Astrocyte (in vitro differentiated cells and primary cell): ENCODE data around the gene TMEM191C.

Source experiments
- EZH2 ChIP-seq: IDR thresholded peaks from 2 replicates; pipeline ENCODE4 v1.6.1; 2012; ENCODE audit warnings: mild to moderate bottlenecking, low read length, inconsistent platforms; ENCODE audit not compliant: insufficient read depth
- TF ChIP-seq, protein P1 (sequence below): IDR thresholded peaks from 2 replicates; pipeline ENCODE4 v1.5.1; 2011; ENCODE audit warnings: low read depth, mild to moderate bottlenecking, inconsistent platforms, low read length, moderate library complexity; ENCODE audit not compliant: insufficient read depth

DNA sequence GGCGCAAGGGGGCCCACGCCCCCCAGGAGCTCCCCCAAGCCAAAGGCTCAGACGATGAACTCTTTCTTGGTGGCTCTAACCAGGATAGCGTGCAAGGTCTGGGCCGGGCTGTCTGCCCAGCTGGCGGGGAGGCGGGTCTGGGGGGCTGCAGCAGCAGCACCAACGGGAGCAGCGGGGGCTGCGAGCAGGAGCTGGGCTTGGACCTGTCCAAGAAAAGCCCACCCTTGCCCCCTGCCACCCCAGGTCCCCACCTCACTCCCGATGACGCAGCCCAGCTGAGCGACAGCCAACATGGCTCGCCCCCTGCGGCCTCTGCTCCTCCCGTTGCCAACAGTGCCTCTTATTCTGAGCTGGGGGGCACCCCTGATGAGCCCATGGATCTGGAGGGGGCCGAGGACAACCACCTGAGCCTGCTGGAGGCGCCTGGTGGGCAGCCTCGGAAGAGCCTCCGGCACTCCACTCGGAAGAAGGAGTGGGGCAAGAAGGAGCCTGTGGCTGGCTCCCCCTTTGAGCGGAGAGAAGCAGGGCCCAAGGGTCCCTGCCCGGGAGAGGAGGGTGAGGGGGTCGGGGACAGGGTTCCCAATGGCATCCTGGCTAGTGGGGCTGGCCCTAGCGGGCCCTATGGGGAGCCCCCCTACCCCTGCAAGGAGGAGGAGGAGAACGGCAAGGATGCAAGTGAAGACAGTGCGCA lies 21.6 kb upstream of the TMEM191C start:
- TF ChIP-seq, protein P1, sequence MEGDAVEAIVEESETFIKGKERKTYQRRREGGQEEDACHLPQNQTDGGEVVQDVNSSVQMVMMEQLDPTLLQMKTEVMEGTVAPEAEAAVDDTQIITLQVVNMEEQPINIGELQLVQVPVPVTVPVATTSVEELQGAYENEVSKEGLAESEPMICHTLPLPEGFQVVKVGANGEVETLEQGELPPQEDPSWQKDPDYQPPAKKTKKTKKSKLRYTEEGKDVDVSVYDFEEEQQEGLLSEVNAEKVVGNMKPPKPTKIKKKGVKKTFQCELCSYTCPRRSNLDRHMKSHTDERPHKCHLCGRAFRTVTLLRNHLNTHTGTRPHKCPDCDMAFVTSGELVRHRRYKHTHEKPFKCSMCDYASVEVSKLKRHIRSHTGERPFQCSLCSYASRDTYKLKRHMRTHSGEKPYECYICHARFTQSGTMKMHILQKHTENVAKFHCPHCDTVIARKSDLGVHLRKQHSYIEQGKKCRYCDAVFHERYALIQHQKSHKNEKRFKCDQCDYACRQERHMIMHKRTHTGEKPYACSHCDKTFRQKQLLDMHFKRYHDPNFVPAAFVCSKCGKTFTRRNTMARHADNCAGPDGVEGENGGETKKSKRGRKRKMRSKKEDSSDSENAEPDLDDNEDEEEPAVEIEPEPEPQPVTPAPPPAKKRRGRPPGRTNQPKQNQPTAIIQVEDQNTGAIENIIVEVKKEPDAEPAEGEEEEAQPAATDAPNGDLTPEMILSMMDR, result no peak
- TF ChIP-seq EZH2, result no peak
